Transverse colon (tissue), 4 donors: ENCODE data around the gene HK1.

Experiments used
- CTCF ChIP-seq, 5 experiments: fragments of 200-600 bp in 3 of 5; fragments of 450-650 bp in 2 of 5; sonication (generic) in 3 of 5; IDR thresholded peaks; 1 replicate in 2 of 5; 2 replicates in 3 of 5; pipeline ENCODE4 v1.5.1; 2016 to 2017; ENCODE audit warnings: antibody characterized with exemption in 5 of 5, inconsistent platforms in 3 of 5, mild to moderate bottlenecking in 2 of 5, moderate library complexity in 1 of 5
- POLR2A ChIP-seq: fragments of 450-650 bp; IDR thresholded peaks from one replicate; pipeline ENCODE4 v1.6.1; 2016; ENCODE audit warnings: antibody characterized with exemption, mild to moderate bottlenecking, moderate library complexity
- POLR2AphosphoS5 ChIP-seq, 3 donors: sonication (generic); formaldehyde crosslinking; IDR thresholded peaks; one replicate each; pipeline ENCODE4 v1.6.1; 2016; ENCODE audit warnings: antibody characterized with exemption in 3 of 3

- TF ChIP-seq CTCF (IDR thresholded peaks at IDR 0.05) (no peak), POLR2AphosphoS5 (IDR thresholded peaks at IDR 0.05) (no peak), POLR2A (no peak)
These were observed 156.6 kb downstream of the HK1 start for GRCh38 chr10:69434926-69435325.
